ENCODE measurements around the gene ERN1. TPM values are rescaled to one million over a fixed set of nuclear protein-coding genes. Genes with fewer than 3 reads are reported as not detected.

ERN1 gene
- total RNA-seq, 1 donor from 2014 or later, result 16.7 TPM

DNA sequence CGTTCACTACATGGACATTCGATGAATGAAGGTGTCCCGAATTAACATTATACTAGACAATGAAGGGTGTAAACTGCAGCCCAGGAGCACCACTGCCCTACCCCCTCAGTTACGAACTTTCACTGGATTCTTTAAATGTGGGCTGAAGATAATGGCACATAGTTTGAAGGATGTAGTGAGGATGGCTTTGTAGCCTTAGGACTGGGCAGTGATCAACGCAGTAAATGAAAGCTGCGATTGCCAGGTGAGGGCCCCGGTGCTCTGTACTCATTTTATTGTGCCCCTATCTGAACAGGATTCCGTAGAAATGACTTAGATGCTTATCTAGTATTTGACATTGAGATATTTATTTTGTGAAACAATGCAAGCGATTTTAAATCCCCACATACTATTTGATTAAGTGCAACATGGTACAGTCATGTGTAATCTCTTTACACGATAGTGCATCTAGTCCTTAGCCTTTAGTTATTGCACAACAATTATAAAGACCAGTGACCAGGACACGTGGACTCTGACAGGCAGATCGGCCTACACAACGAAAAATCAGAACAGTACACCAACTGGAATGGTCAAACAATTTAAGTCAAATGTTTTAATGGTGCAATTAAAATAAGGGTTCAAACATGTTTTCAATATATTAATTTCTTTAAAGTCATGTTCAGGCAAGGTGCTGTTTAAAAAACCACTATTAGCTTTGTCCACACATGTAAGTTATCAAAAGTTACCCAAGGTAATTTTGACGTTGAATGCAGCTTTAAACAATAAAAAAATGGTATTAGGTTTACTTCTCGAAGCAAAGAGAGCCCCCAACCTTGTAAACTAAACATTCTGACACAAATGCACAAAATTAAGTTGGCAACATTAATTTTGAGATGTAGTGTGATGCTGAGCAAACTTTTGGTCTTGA is 17.4 kb upstream of the ERN1 start:
- no peak overlapping the region for H3K4me3 Mint-ChIP-seq (ENCODE audit: unreplicated experiment)
- H3K4me1 Mint-ChIP-seq (ENCODE audit: unreplicated experiment), result peaks cover 10% of the 10 kb centered on the region
- TF ChIP-seq, protein P1, sequence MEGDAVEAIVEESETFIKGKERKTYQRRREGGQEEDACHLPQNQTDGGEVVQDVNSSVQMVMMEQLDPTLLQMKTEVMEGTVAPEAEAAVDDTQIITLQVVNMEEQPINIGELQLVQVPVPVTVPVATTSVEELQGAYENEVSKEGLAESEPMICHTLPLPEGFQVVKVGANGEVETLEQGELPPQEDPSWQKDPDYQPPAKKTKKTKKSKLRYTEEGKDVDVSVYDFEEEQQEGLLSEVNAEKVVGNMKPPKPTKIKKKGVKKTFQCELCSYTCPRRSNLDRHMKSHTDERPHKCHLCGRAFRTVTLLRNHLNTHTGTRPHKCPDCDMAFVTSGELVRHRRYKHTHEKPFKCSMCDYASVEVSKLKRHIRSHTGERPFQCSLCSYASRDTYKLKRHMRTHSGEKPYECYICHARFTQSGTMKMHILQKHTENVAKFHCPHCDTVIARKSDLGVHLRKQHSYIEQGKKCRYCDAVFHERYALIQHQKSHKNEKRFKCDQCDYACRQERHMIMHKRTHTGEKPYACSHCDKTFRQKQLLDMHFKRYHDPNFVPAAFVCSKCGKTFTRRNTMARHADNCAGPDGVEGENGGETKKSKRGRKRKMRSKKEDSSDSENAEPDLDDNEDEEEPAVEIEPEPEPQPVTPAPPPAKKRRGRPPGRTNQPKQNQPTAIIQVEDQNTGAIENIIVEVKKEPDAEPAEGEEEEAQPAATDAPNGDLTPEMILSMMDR (IDR thresholded peaks at IDR 0.05; ENCODE audit: unreplicated experiment), result no peak
- no peaks in the 10 kb centered on the region for H3K9me3 Mint-ChIP-seq (ENCODE audit: unreplicated experiment)
- no peak overlapping the region for H3K27ac Mint-ChIP-seq (ENCODE audit: unreplicated experiment)
- H3K36me3 Mint-ChIP-seq (ENCODE audit: low read depth, unreplicated experiment), result no peaks in the 10 kb centered on the region
- DNase-seq (ENCODE audit: low spot score), result no peak
- H3K27me3 Mint-ChIP-seq (ENCODE audit: unreplicated experiment), result peaks cover 3% of the 10 kb centered on the region

DNA sequence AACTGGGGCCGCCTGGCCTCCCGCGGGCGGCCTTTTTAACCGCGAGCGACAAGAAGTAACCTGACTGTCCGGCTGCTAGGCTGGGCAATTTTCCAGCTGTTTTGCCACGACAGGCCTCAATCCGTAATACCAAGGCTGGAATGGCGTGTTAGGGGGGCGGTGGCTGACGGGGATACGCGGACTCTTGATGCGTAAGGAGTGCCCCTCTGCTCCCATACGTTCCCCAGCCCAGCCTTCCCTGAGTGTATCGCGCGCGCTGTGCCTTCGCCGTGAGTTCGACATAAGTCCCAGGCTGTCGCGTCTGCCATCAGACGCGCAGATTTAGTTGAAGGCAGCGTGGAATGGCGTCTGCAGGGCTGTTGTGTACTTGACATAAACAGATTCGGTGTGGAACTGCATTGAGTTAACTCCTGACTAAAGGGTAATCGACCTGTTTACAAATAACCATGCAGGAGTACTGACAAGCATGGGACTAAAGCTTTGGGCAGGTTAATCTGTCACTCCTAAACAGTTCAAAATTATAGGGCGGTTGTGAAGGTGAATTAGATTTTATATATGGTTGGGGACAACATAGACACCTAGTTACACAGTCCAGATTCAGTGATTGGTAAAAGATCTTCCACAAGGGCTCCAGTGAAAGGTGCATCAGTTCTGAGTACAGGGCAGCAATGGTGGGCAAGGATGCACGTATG is 16.6 kb upstream of the ERN1 start:
- TF ChIP-seq, protein P1 (IDR thresholded peaks at IDR 0.05; ENCODE audit: unreplicated experiment), result no peak
- peak overlapping the region; percentile 38 for H3K27ac Mint-ChIP-seq (ENCODE audit: unreplicated experiment)
- peak; percentile 26 for DNase-seq (ENCODE audit: low spot score)
- peaks cover 3% of the 10 kb centered on the region for H3K27me3 Mint-ChIP-seq (ENCODE audit: unreplicated experiment)
- no peaks in the 10 kb centered on the region for H3K9me3 Mint-ChIP-seq (ENCODE audit: unreplicated experiment)
- H3K4me3 Mint-ChIP-seq (ENCODE audit: unreplicated experiment), result no peak overlapping the region
- H3K36me3 Mint-ChIP-seq (ENCODE audit: low read depth, unreplicated experiment), result no peaks in the 10 kb centered on the region
- peaks cover 10% of the 10 kb centered on the region for H3K4me1 Mint-ChIP-seq (ENCODE audit: unreplicated experiment)

DNA sequence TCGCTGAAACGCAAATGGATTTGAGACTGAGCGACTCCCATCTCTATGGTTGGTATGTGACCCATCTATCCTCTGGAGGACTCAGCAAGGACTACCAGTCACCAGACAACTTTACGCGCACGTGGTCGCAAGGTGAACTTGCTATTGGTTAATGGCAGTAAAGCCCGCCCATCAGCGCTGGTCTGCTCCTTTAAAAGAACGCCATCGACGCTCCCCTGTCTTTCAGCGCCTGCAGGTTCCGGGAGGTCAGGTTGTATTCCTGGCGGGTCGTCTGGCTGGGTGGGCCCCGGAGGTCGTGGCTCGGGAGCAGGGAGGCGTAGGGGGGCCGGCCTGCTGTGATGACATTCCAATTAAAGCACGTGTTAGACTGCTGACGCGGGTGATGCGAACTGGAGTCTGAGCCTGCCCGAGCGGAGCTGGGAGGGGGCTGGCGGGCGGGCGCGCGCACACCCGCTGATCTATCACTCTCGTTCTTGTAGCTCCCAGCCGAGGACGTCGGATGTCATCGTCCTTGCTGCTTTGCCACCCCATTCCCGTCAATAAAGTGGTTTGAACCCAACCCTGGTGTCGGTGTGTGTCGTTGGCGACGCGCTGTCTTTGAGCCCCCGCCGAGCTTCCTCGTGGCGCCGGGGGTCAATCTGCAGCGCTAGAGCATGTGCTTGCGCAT is 15.9 kb upstream of the ERN1 start:
- peak; percentile 85 for DNase-seq (ENCODE audit: low spot score)
- H3K4me3 Mint-ChIP-seq (ENCODE audit: unreplicated experiment), result no peak overlapping the region
- peaks cover 10% of the 10 kb centered on the region for H3K4me1 Mint-ChIP-seq (ENCODE audit: unreplicated experiment)
- peaks cover 3% of the 10 kb centered on the region for H3K27me3 Mint-ChIP-seq (ENCODE audit: unreplicated experiment)
- TF ChIP-seq, protein P1 (IDR thresholded peaks at IDR 0.05; ENCODE audit: unreplicated experiment), result no peak
- H3K36me3 Mint-ChIP-seq (ENCODE audit: low read depth, unreplicated experiment), result no peaks in the 10 kb centered on the region
- no peak overlapping the region for H3K27ac Mint-ChIP-seq (ENCODE audit: unreplicated experiment)
- H3K9me3 Mint-ChIP-seq (ENCODE audit: unreplicated experiment), result no peaks in the 10 kb centered on the region

DNA sequence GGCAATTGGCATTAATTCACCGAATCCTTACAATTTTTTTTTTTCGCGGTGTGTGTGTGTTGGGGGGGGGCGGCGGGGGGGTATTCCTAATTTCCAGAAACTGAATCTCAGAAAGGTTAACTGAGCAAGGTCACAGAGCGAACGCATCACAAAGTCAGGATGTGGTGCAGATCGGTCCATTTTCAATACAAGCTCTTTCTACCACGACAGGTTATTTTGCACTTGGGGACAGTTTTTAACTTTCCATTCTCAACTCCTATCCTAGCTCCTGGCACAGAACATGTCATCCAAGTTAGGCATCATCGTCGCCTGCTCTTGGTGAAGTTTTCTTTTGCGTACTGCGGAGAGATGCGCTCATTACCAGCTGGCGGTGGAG is 15.4 kb upstream of the ERN1 start:
- peaks cover 10% of the 10 kb centered on the region for H3K4me1 Mint-ChIP-seq (ENCODE audit: unreplicated experiment)
- H3K36me3 Mint-ChIP-seq (ENCODE audit: low read depth, unreplicated experiment), result no peaks in the 10 kb centered on the region
- TF ChIP-seq, protein P1 (IDR thresholded peaks at IDR 0.05; ENCODE audit: unreplicated experiment), result no peak
- H3K9me3 Mint-ChIP-seq (ENCODE audit: unreplicated experiment), result no peaks in the 10 kb centered on the region
- no peak for DNase-seq (ENCODE audit: low spot score)
- no peak overlapping the region for H3K4me3 Mint-ChIP-seq (ENCODE audit: unreplicated experiment)
- no peak overlapping the region for H3K27ac Mint-ChIP-seq (ENCODE audit: unreplicated experiment)
- H3K27me3 Mint-ChIP-seq (ENCODE audit: unreplicated experiment), result peaks cover 3% of the 10 kb centered on the region

Data from endothelial cell (in vitro differentiated cells).